GM12891 (cell line): ENCODE measurements around the gene DELE1.

Experiments
- DNase-seq: peaks from one replicate; pipeline ENCODE4 v3.0.0; 2011; ENCODE audit warnings: low spot score; ENCODE audit not compliant: insufficient read length
- FAIRE-seq: peaks from 2 replicates; lab custom pipeline; 2011; peaks lifted over from hg19 to GRCh38; lab: Jason Lieb, UNC
- PAX5 ChIP-seq: IDR thresholded peaks from 2 replicates; pipeline ENCODE4 v1.6.1; 2011; ENCODE audit warnings: low read length, moderate library complexity, mild to moderate bottlenecking; ENCODE audit not compliant: insufficient read depth, severe bottlenecking
- POLR2A ChIP-seq: IDR thresholded peaks from 2 replicates; pipeline ENCODE4 v1.6.1; 2011; ENCODE audit warnings: low read depth, low read length, control low read depth
- POLR2AphosphoS5 ChIP-seq: IDR thresholded peaks from 2 replicates; pipeline ENCODE4 v1.6.1; 2011; ENCODE audit warnings: low read depth, low read length, control low read depth
- POU2F2 ChIP-seq: IDR thresholded peaks from 2 replicates; pipeline ENCODE4 v1.6.1; 2011; ENCODE audit warnings: low read depth, mild to moderate bottlenecking, control low read depth, low read length, moderate library complexity
- SPI1 ChIP-seq: IDR thresholded peaks from 2 replicates; pipeline ENCODE4 v1.6.1; 2011; ENCODE audit warnings: low read depth, low read length, control low read depth
- TAF1 ChIP-seq: IDR thresholded peaks from 2 replicates; pipeline ENCODE4 v1.6.1; 2011; ENCODE audit warnings: low read depth, low read length, control low read depth

Gene DELE1

DNA sequence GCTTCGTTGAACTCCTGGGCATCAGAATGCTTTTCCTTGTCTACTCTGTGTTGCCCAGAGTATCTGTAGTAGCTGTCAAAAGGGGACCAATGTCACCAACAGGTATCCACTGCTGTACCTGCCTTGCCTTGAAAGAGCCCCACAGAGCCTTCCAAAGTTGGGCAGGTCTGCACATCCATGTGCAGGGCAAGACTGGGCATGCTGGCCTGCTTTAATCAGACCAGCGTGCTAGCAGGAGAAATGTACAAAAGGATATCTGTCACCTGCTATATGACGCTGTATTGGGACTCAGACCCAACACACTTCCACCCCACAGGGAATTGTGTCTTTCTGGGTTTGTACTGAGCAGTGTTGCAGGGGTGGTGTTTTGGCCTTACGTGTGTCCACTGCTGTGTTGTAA lies 11.9 kb downstream of the DELE1 start:
- TF ChIP-seq PAX5, result no peak
- TF ChIP-seq POLR2A, result no peak
- TF ChIP-seq SPI1, result no peak
- no peak for TF ChIP-seq TAF1
- FAIRE-seq (no peak), DNase-seq (no peak)

DNA sequence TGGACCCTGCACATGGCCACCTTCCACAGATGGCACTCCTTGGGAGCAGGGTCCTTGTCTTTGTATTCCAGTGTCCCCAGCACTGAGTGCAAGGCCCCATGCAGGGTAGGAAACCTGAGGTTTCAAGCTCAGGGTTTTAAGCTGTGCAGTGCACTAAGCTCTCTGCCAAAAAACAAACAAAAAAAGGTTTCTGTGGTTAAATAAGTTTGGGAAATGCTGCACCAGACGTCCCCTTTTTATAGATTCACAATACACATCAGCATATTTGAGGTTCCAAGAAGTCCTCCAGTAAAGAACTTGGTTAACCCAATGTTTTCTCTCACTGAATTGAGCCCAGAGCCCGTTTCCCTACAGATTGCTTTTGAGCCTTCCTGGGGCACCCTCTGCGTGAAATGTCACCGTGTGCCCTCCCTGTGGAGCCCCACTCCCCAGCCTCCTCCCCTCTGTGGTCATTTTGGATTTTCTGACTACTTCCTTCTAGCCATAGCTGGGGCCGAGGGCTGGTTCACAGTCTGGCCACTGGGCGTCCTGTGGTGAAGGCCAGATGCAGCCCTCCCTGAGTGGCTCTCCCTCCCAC lies 17.1 kb downstream of the DELE1 start:
- DNase-seq (no peak), FAIRE-seq (no peak)
- TF ChIP-seq PAX5 (no peak), POU2F2 (no peak), POLR2AphosphoS5 (no peak), POLR2A (no peak), SPI1 (no peak), TAF1 (no peak)

DNA sequence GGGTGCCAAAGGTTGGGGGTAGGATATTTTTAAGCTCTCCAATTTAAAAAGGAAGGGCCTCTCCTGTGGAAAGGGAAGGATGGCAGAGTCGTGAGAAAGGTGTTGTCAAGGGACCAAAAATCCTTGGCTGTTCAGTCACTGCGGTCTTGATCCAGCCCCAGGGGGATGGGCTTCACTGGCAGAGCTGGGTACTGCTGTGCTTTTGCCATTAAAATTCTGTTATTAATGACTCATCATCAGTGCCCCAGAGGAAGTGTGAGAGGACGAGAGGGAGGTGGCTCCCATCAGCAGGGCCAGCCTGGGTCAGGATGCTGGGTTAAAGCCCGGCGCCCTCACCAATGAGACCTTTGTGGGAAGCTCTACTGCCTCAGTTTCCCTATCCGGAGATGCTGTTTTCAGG lies 17.6 kb downstream of the DELE1 start:
- TF ChIP-seq POLR2AphosphoS5, result no peak
- no peak for TF ChIP-seq POU2F2
- TF ChIP-seq SPI1, result no peak
- TF ChIP-seq PAX5, result no peak
- no peak for TF ChIP-seq POLR2A
- no peak for TF ChIP-seq TAF1
- DNase-seq, result no peak
- no peak for FAIRE-seq

DNA sequence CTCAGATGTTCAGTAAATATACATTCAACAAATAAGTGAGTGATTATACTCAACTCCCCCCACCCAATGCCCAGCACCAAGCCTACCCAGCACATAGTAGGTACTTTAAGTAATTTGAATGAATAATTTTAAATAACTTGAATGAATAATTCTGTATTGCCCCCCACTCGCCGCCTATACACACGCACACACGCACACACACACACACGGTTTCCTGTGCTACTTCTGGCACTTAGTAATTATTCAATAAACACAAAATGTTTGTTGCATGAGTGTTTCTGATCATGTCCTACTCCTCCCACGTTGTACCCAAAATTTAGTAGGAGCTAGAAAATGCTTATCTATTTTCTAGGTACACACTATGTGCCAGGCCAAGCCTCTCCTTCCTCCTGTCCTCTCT lies 18.1 kb downstream of the DELE1 start:
- DNase-seq (no peak), FAIRE-seq (no peak)
- TF ChIP-seq POLR2AphosphoS5, result no peak
- TF ChIP-seq PAX5, result no peak
- no peak for TF ChIP-seq POU2F2
- no peak for TF ChIP-seq POLR2A
- no peak for TF ChIP-seq TAF1
- TF ChIP-seq SPI1, result no peak

DNA sequence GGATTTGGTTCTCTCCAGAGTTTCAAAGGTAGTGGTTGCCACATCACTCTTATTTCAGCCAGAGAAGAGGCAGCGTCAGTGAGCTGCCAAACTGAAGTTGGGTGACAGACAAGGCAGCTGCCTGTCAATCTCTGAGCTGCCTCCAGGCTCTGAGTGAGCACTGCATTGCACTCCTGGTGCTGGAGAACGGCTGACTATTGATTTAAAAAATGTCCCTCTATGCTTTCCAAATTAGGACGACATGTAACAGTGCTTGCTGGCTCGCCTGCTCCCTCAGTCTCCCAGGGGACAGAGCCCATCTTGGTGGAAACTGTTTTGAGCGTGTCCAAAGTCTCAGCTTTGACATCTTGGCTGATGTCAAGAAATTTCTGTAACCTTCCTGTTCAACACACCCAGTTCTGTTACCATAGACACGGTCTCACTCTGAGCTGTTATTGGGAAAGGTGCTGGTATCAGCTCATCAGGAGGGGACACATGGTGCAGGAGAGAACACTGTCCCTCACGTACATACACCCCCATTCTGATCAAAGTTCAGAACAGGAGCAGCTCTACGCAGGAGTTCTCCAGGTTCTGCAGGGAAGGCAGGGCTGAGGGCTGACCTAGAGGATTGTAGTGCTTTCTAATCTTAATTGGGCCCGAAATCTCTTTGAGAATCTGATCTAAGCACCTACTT lies 18.6 kb downstream of the DELE1 start:
- FAIRE-seq, result no peak
- no peak for TF ChIP-seq POLR2A
- no peak for TF ChIP-seq PAX5
- 0 out of 2 replicates have a peak, but pooled peaks have one; percentile 19 for TF ChIP-seq POLR2AphosphoS5
- no peak for TF ChIP-seq TAF1
- TF ChIP-seq SPI1, result no peak
- DNase-seq, result no peak

DNA sequence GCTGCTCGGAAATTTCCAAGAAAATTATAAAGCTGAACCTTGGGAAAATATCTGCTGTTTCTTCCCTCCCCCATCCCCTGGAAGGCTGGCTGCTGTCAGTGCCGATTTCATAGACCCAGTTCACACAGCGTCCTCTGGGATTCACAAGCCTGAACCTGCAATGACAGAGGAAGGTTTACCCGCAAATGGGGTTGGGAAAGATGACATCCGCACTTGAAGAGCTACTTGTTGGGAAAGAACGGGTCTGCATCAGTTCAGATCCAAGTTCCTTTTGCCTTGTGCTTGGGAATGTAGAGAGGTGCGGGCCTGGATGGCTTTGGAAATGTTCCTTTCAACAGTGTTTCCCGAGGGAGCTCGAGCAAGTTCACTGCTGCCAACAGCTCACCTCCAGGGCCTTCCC lies 20.4 kb downstream of the DELE1 start:
- FAIRE-seq (no peak), DNase-seq (no peak)
- TF ChIP-seq POLR2AphosphoS5 (no peak), POU2F2 (no peak), PAX5 (no peak), SPI1 (no peak), POLR2A (no peak), TAF1 (no peak)

DNA sequence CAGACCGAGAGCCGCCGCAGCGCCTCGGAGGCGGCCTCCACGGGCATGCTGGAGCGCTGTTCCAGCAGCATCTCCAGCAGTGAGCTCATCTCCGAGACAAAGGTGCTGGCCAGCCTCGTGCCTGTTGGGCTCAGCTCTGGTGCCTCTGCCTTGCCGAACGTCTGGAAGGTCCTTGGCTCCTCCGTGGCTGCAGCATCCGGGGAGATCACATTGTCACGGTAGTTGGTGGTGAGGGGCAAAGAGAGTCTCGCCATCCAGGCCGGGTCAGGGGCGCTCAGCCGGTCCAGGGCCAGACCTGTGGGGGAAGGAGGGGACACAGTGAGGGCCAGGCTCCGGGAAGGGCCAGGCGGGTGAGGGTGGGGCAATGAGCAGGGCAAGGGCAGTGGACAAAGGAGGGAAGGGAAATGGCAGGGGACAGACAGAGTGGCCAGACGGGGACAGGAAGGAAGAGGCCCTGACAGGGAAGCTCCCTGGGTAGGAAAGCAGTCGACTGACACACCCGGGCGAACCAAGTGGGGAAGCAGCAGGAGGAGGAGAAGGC lies 21.9 kb downstream of the DELE1 start:
- TF ChIP-seq PAX5 (no peak), POLR2AphosphoS5 (no peak), TAF1 (no peak), POLR2A (no peak), POU2F2 (no peak), SPI1 (no peak)
- FAIRE-seq, result no peak
- DNase-seq, result no peak

DNA sequence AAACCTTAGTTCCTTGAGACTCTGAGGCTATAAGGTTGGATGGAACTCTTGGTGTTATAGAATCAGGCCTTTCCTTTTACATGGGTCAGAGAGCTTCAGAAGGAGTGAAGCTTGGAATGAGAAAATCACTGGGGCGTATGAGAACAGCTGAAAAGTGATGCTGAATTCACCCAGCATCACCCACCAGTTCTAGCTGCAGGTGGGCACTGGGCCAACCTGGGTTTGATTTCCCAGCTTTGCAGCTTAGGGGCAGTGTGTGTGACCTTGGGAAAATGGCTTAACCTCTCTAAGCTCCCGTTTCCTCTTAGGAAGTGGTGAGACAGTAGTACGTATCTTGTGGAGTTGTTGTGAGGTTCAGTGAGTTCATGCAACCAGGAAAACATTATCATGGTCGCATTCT lies 23.6 kb downstream of the DELE1 start:
- no peak for FAIRE-seq
- no peak for DNase-seq
- TF ChIP-seq POLR2AphosphoS5 (no peak), SPI1 (no peak), POU2F2 (no peak), PAX5 (no peak), TAF1 (no peak), POLR2A (no peak)

DNA sequence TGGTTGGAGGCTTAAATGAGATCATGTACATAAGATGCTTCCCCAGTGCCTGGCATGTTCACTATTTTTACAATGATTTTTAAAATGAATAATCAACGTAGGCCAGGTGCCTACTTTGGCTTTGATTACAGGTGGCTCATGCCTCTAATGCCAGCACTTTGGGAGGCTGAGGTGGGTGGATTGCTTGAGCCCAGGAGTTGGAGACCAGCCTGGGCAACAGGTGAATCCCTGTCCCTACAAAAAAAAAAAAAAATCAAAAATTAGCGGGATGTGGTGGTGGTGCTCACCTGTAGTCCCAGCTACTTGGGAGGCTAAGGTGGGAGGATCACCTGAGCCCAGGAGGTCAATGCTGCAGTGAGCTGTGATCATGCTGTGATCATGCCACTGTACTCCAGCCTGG lies 25.1 kb downstream of the DELE1 start:
- FAIRE-seq, result no peak

DNA sequence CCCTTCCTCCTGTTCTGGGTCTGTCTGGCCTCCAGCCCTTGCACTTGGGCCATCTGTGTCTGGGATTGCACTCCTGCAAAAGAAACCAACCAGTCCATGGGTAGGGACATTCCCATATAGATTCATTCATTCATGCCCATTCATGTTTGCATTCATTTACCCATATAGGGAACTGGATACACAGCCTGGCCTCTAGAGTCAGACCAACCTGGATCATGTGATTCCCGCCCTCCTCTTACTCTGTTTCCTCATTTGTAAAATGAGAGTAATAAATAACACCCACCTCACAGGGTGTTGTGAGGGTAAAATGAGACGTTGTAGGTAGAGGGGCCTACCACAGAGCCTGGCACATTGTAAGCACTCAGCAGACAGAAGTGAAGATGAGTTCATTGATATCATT lies 25.8 kb downstream of the DELE1 start:
- TF ChIP-seq PAX5 (no peak), POLR2AphosphoS5 (no peak), TAF1 (no peak), POU2F2 (no peak), POLR2A (no peak), SPI1 (no peak)
- FAIRE-seq, result no peak
- no peak for DNase-seq

More for the DNA sequence above, 25.1 kb downstream of the DELE1 start:
- TF ChIP-seq POU2F2, result no peak
- TF ChIP-seq SPI1, result no peak
- TF ChIP-seq TAF1, result no peak
- no peak for TF ChIP-seq POLR2A
- TF ChIP-seq PAX5, result no peak
- TF ChIP-seq POLR2AphosphoS5, result no peak
- no peak for DNase-seq
